IMR-90 (cell line): ENCODE data around the gene DIPK1A. TPM values are rescaled to one million over a fixed set of nuclear protein-coding genes. Genes with fewer than 3 reads are reported as not detected.

Experiments used
- ATAC-seq: fragments of 200-7000 bp; cut with Tn5 transposase; 2 replicates; pipeline ENCODE4 v1.9.1; 2020; ENCODE audit warnings: low read depth, mild to moderate bottlenecking, moderate library complexity
- BruUV-seq: library from RNA; stranded (reverse); fragments of 400-500 nt; replicated peaks from 2 replicates; lab custom pipeline; 2021; lab: Mats Ljungman, UMichigan
- CTCF ChIA-PET: fragments of 300-600 bp; formaldehyde crosslinking; extraction: SDS; loops from one replicate; lab custom pipeline; 2021; ENCODE audit warnings: antibody characterized with exemption; lab: Yijun Ruan, JAX
- POLR2A ChIA-PET: fragments of 300-600 bp; sonication (Branson Sonifier 250); formaldehyde crosslinking; loops from one replicate; lab custom pipeline; 2022; ENCODE audit warnings: antibody characterized with exemption; ENCODE audit not compliant: unreplicated experiment; lab: Charles Lee
- DNase-seq: peaks from one replicate; pipeline ENCODE4 v3.0.0; 2013
- H2AFZ ChIP-seq: replicated peaks from 2 replicates; pipeline ENCODE3; 2013; ENCODE audit warnings: low read length, mild to moderate bottlenecking; ENCODE audit not compliant: poor library complexity
- H2AK5ac ChIP-seq: 2 replicates; pipeline ENCODE4 v1.6.1; 2013; ENCODE audit warnings: low read depth, low read length, inconsistent platforms
- H2AK9ac ChIP-seq: replicated peaks from 2 replicates; pipeline ENCODE3; 2013; ENCODE audit warnings: mild to moderate bottlenecking, low read depth, low read length, moderate library complexity; ENCODE audit not compliant: poor library complexity
- H2BK120ac ChIP-seq: 2 replicates; pipeline ENCODE4 v1.6.1; 2013; ENCODE audit warnings: low read depth, low read length, inconsistent platforms
- H2BK15ac ChIP-seq: 3 replicates; pipeline ENCODE4 v1.6.1; 2013; ENCODE audit warnings: low read depth, low read length, inconsistent platforms
- H2BK20ac ChIP-seq: 2 replicates; pipeline ENCODE4 v1.6.1; 2013; ENCODE audit warnings: low read depth, mild to moderate bottlenecking, inconsistent platforms, low read length, moderate library complexity
- H2BK5ac ChIP-seq: 2 replicates; pipeline ENCODE4 v1.6.1; 2013; ENCODE audit warnings: mild to moderate bottlenecking, low read depth, low read length, inconsistent platforms; ENCODE audit not compliant: poor library complexity, severe bottlenecking
- H3K14ac ChIP-seq: replicated peaks from 2 replicates; pipeline ENCODE4 v1.6.1; 2013; ENCODE audit warnings: low read depth, low read length, inconsistent platforms
- H3K18ac ChIP-seq: 2 replicates; pipeline ENCODE4 v1.6.1; 2013; ENCODE audit warnings: low read depth, low read length, control low read depth
- H3K23ac ChIP-seq: 2 replicates; pipeline ENCODE4 v1.6.1; 2013; ENCODE audit warnings: low read depth, low read length, inconsistent platforms
- H3K27ac ChIP-seq: 2 replicates; pipeline ENCODE4 v1.5.1; 2013; ENCODE audit warnings: mild to moderate bottlenecking, control low read depth, low read length; ENCODE audit not compliant: insufficient read depth
- H3K27me3 ChIP-seq: 2 replicates; pipeline ENCODE4 v1.6.1; 2013; ENCODE audit warnings: low read length; ENCODE audit not compliant: control insufficient read depth, insufficient read depth
- H3K36me3 ChIP-seq: 2 replicates; pipeline ENCODE4 v1.6.1; 2013; ENCODE audit warnings: low read length, mixed read lengths; ENCODE audit not compliant: control insufficient read depth, insufficient read depth
- H3K4ac ChIP-seq: 2 replicates; pipeline ENCODE4 v1.6.1; 2013; ENCODE audit warnings: low read depth, low read length, inconsistent platforms
- H3K4me1 ChIP-seq: 2 replicates; pipeline ENCODE4 v1.6.1; 2013; ENCODE audit warnings: low read length, mixed read lengths; ENCODE audit not compliant: control insufficient read depth, insufficient read depth
- H3K4me2 ChIP-seq: 2 replicates; pipeline ENCODE4 v1.6.1; 2013; ENCODE audit warnings: low read depth, mild to moderate bottlenecking, control low read depth, low read length, moderate library complexity
- H3K4me3 ChIP-seq: 2 replicates; pipeline ENCODE4 v1.5.1; 2013; ENCODE audit warnings: low read depth, mild to moderate bottlenecking, control low read depth, low read length, moderate library complexity; ENCODE audit not compliant: insufficient read depth
- H3K56ac ChIP-seq: 2 replicates; pipeline ENCODE4 v1.6.1; 2013; ENCODE audit warnings: low read length, inconsistent platforms; ENCODE audit not compliant: insufficient read depth; ENCODE audit errors: extremely low read depth
- H3K79me1 ChIP-seq, 2 experiments: 2 replicates each; pipeline ENCODE4 v1.6.1; 2013; ENCODE audit warnings: low read length in 2 of 2, inconsistent platforms in 1 of 2, low read depth in 1 of 2
- H3K9ac ChIP-seq: 2 replicates; pipeline ENCODE4 v1.6.1; 2013; ENCODE audit warnings: low read depth, low read length, control low read depth
- H3K9me1 ChIP-seq: 2 replicates; pipeline ENCODE4 v1.6.1; 2013; ENCODE audit warnings: low read length, inconsistent platforms; ENCODE audit not compliant: insufficient read depth
- H3K9me3 ChIP-seq: 2 replicates; pipeline ENCODE4 v1.6.1; 2013; ENCODE audit warnings: low read length; ENCODE audit not compliant: control insufficient read depth, insufficient read depth
- H4K20me1 ChIP-seq: 2 replicates; pipeline ENCODE4 v1.6.1; 2013; ENCODE audit warnings: low read length, inconsistent platforms; ENCODE audit not compliant: insufficient read depth
- H4K5ac ChIP-seq: 2 replicates; pipeline ENCODE4 v1.6.1; 2013; ENCODE audit warnings: mild to moderate bottlenecking, low read depth, low read length, control low read depth
- H4K8ac ChIP-seq, 2 experiments: 2 replicates each; pipeline ENCODE4 v1.6.1; 2013; ENCODE audit warnings: low read depth in 2 of 2, low read length in 2 of 2, control low read depth in 1 of 2, inconsistent platforms in 1 of 2
- H4K91ac ChIP-seq: 2 replicates; pipeline ENCODE4 v1.6.1; 2013; ENCODE audit warnings: low read depth, low read length, inconsistent platforms; ENCODE audit not compliant: insufficient read depth
- CEBPB ChIP-seq: IDR thresholded peaks from 2 replicates; pipeline ENCODE4 v1.6.1; 2012; ENCODE audit warnings: low read depth, low read length, improper control_type of control experiment
- MAFK ChIP-seq: IDR thresholded peaks from 2 replicates; pipeline ENCODE4 v1.6.1; 2012; ENCODE audit warnings: low read depth, low read length, improper control_type of control experiment
- WGBS, 2 experiments: methylation state at CpG; one replicate each; pipeline versions ENCODE4 v1.1.5 to v1.1.7; 2013; ENCODE audit warnings: missing lambda C conversion rate in 2 of 2; ENCODE audit not compliant: insufficient read length in 1 of 2; ENCODE audit errors: extremely low coverage in 2 of 2; 5-methylcytosine and 5-hydroxymethylcytosine counted together
- dilution Hi-C: fragments of 300-500 bp; cut with HindIII; formaldehyde crosslinking; loops from one replicate; pipeline ENCODE4 v1.14.3; 2018; ENCODE audit warnings: low sequenced_read_pairs; ENCODE audit not compliant: unreplicated experiment
- in situ Hi-C: fragments of 300-500 bp; cut with MboI; formaldehyde crosslinking; loops from 3 replicates; pipeline ENCODE4 v1.14.3; 2019; ENCODE audit warnings: low sequenced_read_pairs, inconsistent platforms, mixed read lengths
- intact Hi-C: fragments of 100-400 bp; cut with micrococcal nuclease; formaldehyde crosslinking; loops from 2 replicates; pipeline ENCODE4 v1.10.0; 2022
- polyA plus RNA-seq, 3 experiments: library from polyadenylated mRNA; depleted of rRNA; stranded (reverse); fragments of >200 nt; gene quantifications; 2 replicates each; pipeline ENCODE4 v1.2.3, GENCODE V29; 2012; ENCODE audit warnings: low replicate concordance in 1 of 3
- total RNA-seq: library from RNA; depleted of rRNA; stranded (reverse); fragments of >200 nt; gene quantifications from 2 replicates; pipeline ENCODE4 v1.2.3, GENCODE V29; 2012
- TF ChIP-seq, protein P1 (sequence below): fragments of 150-350 bp; IDR thresholded peaks from 2 replicates; pipeline ENCODE4 v1.6.1; 2016; ENCODE audit warnings: low read depth, mild to moderate bottlenecking, low read length, moderate library complexity, borderline replicate concordance

The DIPK1A gene
- total and polyA plus RNA-seq, 2 of the 4 experiments (the other 2 are of a cell fraction) = 4.7 to 5.7 TPM

DNA sequence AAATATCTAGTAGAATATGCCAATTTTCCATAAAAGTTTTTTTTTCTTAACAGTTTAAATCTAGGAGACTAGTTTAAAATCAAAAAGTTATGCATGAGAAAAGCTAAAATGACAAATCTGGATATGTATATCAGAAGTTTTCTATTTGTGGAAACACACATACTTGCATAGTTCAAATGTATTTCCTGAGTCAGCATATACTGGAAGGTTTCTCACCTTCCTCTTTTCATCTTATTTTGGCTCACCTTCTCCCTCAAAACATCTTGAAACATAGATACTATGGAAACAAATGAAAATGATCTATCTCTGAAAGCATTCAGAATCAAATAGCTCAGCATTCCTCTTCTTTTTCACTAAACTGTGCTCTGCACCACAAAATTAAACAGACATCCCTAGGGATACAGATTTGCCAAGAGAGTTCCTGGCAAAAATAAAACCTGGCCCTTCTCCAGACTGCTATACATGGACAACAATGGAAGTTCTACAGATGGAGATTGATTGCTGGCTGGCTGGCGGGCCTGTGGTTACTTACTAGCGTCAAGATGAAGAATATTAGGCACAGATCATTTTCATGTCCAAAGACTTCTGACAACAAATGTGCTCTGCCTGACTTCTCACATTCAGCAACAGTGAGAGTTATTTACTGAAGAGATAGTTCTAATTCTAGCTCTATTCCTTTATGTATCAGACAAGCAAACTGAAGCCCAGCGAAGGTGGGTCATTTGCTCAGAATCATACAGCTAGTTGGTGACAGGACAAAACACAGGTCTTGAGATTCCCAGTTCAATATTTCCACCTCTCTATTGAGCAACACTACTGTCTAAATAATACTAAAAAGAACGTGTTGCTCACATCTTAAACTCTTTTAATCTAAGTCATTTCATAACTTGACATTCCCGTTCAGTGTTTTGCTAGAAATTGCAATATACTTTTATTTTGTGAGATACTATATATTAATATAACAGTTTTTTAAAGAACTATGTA lies 26.6 kb downstream of the DIPK1A start:
- H2AFZ ChIP-seq = no peak overlapping the region
- no TSS peak for BruUV-seq
- H3K9me3 ChIP-seq = no peaks in the 10 kb centered on the region
- H3K36me3 ChIP-seq = no peaks in the 10 kb centered on the region
- no peaks in the 10 kb centered on the region for H3K27me3 ChIP-seq
- H4K5ac ChIP-seq = peak overlapping the region; percentile 49; the same call in 1 of the 2 replicates
- H3K4me3 ChIP-seq = no peak overlapping the region
- H3K18ac ChIP-seq = peak overlapping the region; percentile 66; the same call in 1 of the 2 replicates
- TF ChIP-seq, protein P1, sequence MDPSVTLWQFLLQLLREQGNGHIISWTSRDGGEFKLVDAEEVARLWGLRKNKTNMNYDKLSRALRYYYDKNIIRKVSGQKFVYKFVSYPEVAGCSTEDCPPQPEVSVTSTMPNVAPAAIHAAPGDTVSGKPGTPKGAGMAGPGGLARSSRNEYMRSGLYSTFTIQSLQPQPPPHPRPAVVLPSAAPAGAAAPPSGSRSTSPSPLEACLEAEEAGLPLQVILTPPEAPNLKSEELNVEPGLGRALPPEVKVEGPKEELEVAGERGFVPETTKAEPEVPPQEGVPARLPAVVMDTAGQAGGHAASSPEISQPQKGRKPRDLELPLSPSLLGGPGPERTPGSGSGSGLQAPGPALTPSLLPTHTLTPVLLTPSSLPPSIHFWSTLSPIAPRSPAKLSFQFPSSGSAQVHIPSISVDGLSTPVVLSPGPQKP = no peak
- TF ChIP-seq CEBPB (peak; percentile 65), MAFK (peak; percentile 99)
- H4K91ac ChIP-seq = peak overlapping the region; percentile 36; the same call in 1 of the 2 replicates
- H3K79me1 ChIP-seq = peaks cover 8 to 21% of the 10 kb centered on the region in 2 experiments; a peak in 3 of 4 replicates
- H2BK15ac ChIP-seq = peak overlapping the region; percentile 12; the same call in 1 of the 3 replicates
- DNase-seq (peak; percentile 76), ATAC-seq (peak; percentile 76)
- no peaks in the 10 kb centered on the region for H4K20me1 ChIP-seq
- no peak overlapping the region for H2AK9ac ChIP-seq
- H3K14ac ChIP-seq = no peak overlapping the region
- dilution Hi-C loops = no loop called here
- ChIA-PET CTCF (interaction anchor here (0.6 kb wide), 1 partner anchor 9 kb away, joined by 3 read pairs; no protein-coding TSS in a partner anchor), POLR2A (no interaction called here)
- peak overlapping the region; percentile 38 for H2BK120ac ChIP-seq
- peak overlapping the region; percentile 72 for H2BK5ac ChIP-seq
- WGBS, 2 experiments = no CpG with 5 or more reads among the region's 5 CpGs
- peaks cover 7% of the 10 kb centered on the region for H3K4me1 ChIP-seq
- in situ Hi-C loops = no loop called here
- H3K56ac ChIP-seq = no peak overlapping the region
- H2BK20ac ChIP-seq = peak overlapping the region; percentile 52; the same call in 1 of the 2 replicates
- peak overlapping the region; percentile 47; the same call in 1 of the 2 replicates for H3K27ac ChIP-seq
- peak overlapping the region in 1 of 2 experiments; percentile 53; a peak in 3 of 4 replicates for H4K8ac ChIP-seq
- H3K9ac ChIP-seq = no peak overlapping the region
- H2AK5ac ChIP-seq = peak overlapping the region; percentile 1; the same call in 1 of the 2 replicates
- no peaks in the 10 kb centered on the region; the same call in 1 of the 2 replicates for H3K9me1 ChIP-seq
- intact Hi-C loops = no loop called here
- peak overlapping the region; percentile 61 for H3K4me2 ChIP-seq
- peak overlapping the region; percentile 66; the same call in 1 of the 2 replicates for H3K4ac ChIP-seq
- peak overlapping the region; percentile 34; the same call in 1 of the 2 replicates for H3K23ac ChIP-seq
